Fibroblast of mammary gland (primary cell): Measurements from ENCODE around the gene FOXN1.

Experiments used
- DNase-seq: peaks from one replicate; pipeline ENCODE4 v3.0.0-alpha.2; 2010; ENCODE audit warnings: low read depth
- H3K4me3 ChIP-seq: 2 replicates; pipeline ENCODE4 v1.5.1; 2011; ENCODE audit warnings: low read depth, mild to moderate bottlenecking, low read length, moderate library complexity; ENCODE audit not compliant: control insufficient read depth
- TF ChIP-seq, protein P1 (sequence below): conservative IDR thresholded peaks from 2 replicates; pipeline ENCODE4 v1.5.1; 2011; ENCODE audit warnings: low read depth, low read length, inconsistent platforms; ENCODE audit not compliant: control insufficient read depth, insufficient read depth

The FOXN1 gene

DNA sequence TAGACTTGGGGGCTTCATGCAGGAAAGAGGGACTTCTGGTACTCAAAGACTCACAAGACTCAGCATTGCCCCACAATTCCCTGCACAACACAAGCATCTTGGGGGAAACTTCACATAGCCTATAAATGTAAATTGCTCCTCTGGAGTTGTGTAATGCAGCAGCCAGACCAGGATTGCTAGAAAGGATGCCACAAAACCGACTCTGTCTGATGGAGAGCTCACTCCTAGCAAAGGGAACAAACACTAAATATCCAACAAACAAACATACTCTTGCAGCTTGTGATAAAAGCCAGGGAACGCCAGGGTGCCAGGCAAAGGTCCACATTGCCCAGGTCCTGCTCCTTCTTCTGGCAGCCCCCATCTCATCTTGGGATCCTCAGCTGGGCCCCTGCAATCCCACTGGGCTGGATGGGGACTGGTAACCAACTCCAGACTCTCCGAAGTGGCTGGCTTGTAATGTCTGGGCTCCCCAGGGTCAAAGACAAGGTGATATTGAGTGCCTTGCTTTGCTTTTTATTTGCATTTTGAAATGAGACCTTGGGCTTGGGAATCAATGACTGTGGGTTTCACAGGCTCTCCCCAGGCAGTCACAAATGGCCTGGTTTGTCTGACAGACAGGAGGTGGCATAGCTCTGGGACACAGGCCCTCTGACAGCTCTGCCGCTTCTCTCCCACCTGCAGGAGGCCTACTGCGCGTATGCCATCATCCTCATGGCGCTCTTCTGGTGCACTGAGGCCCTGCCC lies 17.4 kb upstream of the FOXN1 start:
- DNase-seq, result no peak
- no peak overlapping the region for H3K4me3 ChIP-seq
- TF ChIP-seq, protein P1, sequence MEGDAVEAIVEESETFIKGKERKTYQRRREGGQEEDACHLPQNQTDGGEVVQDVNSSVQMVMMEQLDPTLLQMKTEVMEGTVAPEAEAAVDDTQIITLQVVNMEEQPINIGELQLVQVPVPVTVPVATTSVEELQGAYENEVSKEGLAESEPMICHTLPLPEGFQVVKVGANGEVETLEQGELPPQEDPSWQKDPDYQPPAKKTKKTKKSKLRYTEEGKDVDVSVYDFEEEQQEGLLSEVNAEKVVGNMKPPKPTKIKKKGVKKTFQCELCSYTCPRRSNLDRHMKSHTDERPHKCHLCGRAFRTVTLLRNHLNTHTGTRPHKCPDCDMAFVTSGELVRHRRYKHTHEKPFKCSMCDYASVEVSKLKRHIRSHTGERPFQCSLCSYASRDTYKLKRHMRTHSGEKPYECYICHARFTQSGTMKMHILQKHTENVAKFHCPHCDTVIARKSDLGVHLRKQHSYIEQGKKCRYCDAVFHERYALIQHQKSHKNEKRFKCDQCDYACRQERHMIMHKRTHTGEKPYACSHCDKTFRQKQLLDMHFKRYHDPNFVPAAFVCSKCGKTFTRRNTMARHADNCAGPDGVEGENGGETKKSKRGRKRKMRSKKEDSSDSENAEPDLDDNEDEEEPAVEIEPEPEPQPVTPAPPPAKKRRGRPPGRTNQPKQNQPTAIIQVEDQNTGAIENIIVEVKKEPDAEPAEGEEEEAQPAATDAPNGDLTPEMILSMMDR, result no peak

DNA sequence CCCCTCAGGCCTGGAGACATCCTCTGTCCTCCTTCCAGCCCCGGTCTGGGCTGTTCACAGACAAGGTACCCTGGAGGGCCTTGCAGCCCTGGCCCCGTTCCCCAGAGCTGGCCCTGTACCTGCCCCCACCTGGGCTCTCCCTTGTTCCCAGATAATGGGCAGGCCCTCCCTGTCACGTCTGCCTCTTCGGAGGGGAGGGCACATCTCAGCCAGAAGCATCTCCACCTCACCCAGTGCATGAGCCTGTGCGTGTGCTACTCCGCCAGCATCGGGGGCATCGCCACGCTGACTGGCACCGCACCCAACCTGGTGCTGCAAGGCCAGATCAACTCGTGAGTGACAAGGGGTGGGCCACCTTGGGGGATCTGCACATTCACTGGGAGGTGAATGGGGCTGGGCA lies 14.9 kb upstream of the FOXN1 start:
- H3K4me3 ChIP-seq, result no peak overlapping the region
- DNase-seq, result no peak
- TF ChIP-seq, protein P1, result no peak

DNA sequence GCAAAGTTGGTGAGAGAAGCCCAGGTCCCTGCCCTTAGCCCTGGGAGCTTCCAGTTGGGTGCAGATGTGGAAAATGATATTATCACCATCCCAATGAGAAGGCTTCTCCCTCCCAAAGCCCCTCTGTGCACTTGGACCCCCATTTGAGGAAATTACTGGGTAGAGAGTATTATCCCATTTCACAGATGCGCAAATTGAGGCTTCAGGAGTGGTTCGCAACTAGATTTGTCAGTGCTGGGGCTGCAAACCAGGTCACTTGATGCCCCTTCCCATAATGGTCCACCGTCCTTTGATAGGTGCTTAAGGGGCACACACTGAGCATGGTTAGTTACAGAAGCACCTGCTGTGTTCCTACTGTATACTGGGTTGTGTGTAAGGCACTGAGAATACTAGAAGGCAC lies 14.3 kb upstream of the FOXN1 start:
- no peak for DNase-seq
- no peak overlapping the region for H3K4me3 ChIP-seq
- TF ChIP-seq, protein P1, result no peak

DNA sequence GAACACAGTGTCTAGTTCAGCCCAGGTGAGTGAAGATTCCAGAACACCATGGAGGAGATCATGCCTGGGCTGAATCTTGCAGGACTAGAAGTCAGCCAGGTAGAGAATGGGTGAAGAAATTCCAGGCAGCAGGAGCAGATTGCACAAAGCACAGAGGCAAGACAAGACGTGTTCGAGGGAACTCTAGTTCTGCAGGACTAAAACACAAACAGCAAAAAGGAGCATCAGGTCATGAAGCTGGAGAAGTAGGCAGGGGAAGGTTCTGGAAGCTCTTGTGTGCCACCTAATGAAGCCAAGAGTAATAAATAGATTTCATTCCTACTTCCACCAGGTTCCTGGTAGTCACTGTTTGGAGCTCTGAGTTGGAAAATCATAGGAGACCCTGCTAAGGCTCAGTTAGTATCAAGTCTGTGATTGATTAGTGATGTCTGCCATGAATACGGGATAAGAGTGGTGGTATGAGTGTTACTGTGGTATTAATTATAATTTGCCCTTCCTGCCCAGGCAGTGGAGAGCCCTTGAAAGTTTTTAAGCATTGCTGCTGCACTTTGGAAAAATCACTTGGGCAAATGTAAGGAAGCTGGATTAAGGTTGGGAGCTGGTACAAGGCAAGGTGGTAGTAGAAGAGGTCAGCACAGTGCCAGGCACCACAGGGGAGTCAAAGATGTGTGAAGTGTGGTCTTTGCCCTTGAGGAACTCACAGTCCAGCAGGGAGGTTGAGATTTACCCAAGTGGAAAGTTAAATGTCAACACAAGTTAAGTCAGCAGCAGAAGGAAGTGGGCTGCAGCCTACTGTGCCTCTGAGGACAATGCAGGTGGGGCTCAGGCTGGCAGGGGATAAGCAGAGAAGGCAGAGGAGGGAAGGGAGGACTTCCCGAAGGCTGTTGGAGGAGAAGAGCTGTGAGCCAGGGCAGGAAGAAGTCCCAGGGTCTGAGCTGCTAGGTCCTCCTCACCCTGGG lies 13.5 kb upstream of the FOXN1 start:
- H3K4me3 ChIP-seq, result no peak overlapping the region
- DNase-seq, result no peak
- TF ChIP-seq, protein P1, result no peak

DNA sequence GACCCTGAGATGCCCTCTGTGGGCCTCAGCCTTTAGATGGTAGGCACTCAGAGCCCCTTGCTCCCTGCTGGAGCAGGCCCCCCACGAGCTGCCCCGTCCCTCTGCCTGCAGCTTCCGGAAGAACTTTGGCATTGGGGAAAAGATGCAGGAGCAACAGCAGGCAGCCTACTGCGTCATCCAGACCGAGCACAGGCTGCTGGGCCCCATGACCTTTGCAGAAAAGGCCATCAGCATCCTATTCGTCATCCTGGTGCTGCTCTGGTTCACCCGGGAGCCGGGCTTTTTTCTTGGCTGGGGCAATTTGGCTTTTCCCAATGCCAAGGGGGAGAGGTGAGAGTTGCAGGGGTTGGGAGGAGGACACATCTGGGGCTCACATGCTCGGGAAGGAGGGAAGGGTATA lies 12.7 kb upstream of the FOXN1 start:
- DNase-seq, result peak; percentile 25
- TF ChIP-seq, protein P1, result no peak
- H3K4me3 ChIP-seq, result no peak overlapping the region

DNA sequence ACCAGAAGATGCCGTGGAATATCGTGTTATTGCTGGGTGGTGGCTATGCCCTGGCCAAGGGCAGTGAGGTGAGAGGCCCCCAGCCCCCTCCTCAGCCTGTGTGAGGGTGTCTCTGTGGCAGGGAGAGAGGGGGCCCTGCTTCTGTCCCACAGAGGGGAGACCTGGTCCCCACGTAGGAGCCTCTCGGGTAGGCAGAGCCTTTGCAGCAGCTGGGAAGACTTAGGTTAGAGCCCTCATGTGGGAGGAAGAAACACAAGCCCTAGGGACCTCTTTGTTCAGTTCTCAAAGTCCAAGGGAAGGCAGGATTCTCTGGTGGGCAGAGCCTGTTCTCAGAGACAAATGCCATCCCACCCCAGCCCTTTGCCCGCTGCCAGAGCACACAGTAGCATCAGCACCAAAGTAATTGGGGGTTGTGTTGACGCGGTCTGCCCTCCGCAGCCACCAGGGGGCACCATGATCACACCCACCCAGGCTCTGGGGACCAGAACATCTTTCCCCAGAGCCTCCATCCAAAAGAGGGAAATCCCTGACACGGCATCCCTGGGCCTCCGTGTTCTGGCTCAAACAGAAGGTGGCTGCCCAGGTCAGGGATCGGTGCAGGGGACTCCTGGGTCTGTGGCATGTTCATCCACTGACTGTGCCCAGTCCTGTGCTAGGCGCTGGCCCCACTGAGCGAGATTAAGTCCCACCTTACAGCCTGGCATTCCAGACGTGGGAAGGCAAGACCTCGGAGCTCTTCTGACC lies 11.5 kb upstream of the FOXN1 start:
- TF ChIP-seq, protein P1, result peak; percentile 86
- no peak overlapping the region for H3K4me3 ChIP-seq
- DNase-seq, result peak; percentile 52
